Keratinocyte (primary cell): ENCODE data around the gene PKNOX1. TPM values are rescaled to one million over a fixed set of nuclear protein-coding genes. Genes with fewer than 3 reads are reported as not detected.
"Not testable (repeated sequence)": the region's sequence is repeated elsewhere in the genome, so short reads cannot be mapped to it uniquely, and the experiment has no call there.

Experiments used
- DNase-seq: peaks from one replicate; pipeline ENCODE4 v3.0.0-alpha.2; 2011; ENCODE audit warnings: low read depth, missing footprints, low spot score
- FAIRE-seq: peaks from 2 replicates; lab custom pipeline; 2011; peaks lifted over from hg19 to GRCh38; lab: Jason Lieb, UNC
- H2AFZ ChIP-seq: 2 replicates; pipeline ENCODE4 v1.6.0; 2012; ENCODE audit warnings: low read length, control low read depth, inconsistent platforms; ENCODE audit not compliant: control insufficient read depth
- H3K27ac ChIP-seq: 2 replicates; pipeline ENCODE4 v1.5.1; 2011; ENCODE audit warnings: low read length; ENCODE audit not compliant: control insufficient read depth, insufficient read depth
- H3K27me3 ChIP-seq: 3 replicates; pipeline ENCODE4 v1.6.0; 2011; ENCODE audit warnings: low read length; ENCODE audit not compliant: control insufficient read depth, insufficient read depth; ENCODE audit errors: extremely low read depth
- H3K36me3 ChIP-seq, 2 experiments: 2 replicates in 1 of 2; 3 replicates in 1 of 2; pipeline ENCODE4 v1.5.1; 2011; ENCODE audit warnings: low read length in 2 of 2, mild to moderate bottlenecking in 1 of 2; ENCODE audit not compliant: control insufficient read depth in 2 of 2, insufficient read depth in 2 of 2; ENCODE audit errors: extremely low read depth in 1 of 2
- H3K4me1 ChIP-seq: 3 replicates; pipeline ENCODE4 v1.5.1; 2011; ENCODE audit warnings: low read length; ENCODE audit not compliant: control insufficient read depth, insufficient read depth; ENCODE audit errors: extremely low read depth
- H3K4me2 ChIP-seq: 3 replicates; pipeline ENCODE4 v1.6.0; 2011; ENCODE audit warnings: low read depth, low read length; ENCODE audit not compliant: control insufficient read depth, insufficient read depth; ENCODE audit errors: extremely low read depth
- H3K4me3 ChIP-seq, 3 experiments: fragments of 200-600 bp in 1 of 3; sonication (generic) in 1 of 3; 2 replicates in 2 of 3; 3 replicates in 1 of 3; pipeline ENCODE4 v1.5.1; 2011 to 2016; ENCODE audit warnings: low read length in 3 of 3, mild to moderate bottlenecking in 3 of 3, control low read depth in 2 of 3, inconsistent platforms in 1 of 3, low read depth in 1 of 3, mixed read lengths in 1 of 3, mixed run types in 1 of 3, moderate library complexity in 1 of 3; ENCODE audit not compliant: control insufficient read depth in 2 of 3, insufficient read depth in 2 of 3; ENCODE audit errors: extremely low read depth in 1 of 3
- H3K79me2 ChIP-seq: 2 replicates; pipeline ENCODE4 v1.6.0; 2012; ENCODE audit warnings: low read length; ENCODE audit not compliant: control insufficient read depth, insufficient read depth
- H3K9ac ChIP-seq: 3 replicates; pipeline ENCODE4 v1.6.0; 2011; ENCODE audit warnings: low read length; ENCODE audit not compliant: control insufficient read depth, insufficient read depth; ENCODE audit errors: extremely low read depth
- H3K9me1 ChIP-seq: 3 replicates; pipeline ENCODE4 v1.6.0; 2011; ENCODE audit warnings: low read length; ENCODE audit not compliant: control insufficient read depth, insufficient read depth; ENCODE audit errors: extremely low read depth
- H3K9me3 ChIP-seq: 2 replicates; pipeline ENCODE4 v1.5.1; 2012; ENCODE audit warnings: low read depth, low read length; ENCODE audit not compliant: control insufficient read depth
- H4K20me1 ChIP-seq: 3 replicates; pipeline ENCODE4 v1.6.0; 2011; ENCODE audit warnings: low read length; ENCODE audit not compliant: control insufficient read depth, insufficient read depth; ENCODE audit errors: extremely low read depth
- EZH2 ChIP-seq: IDR thresholded peaks from one replicate; pipeline ENCODE4 v1.6.1; 2012; ENCODE audit warnings: inconsistent platforms, mild to moderate bottlenecking, low read length, moderate library complexity
- dilution Hi-C: fragments of 300-500 bp; cut with MboI; formaldehyde crosslinking; loops from one replicate; pipeline ENCODE4 v1.7.0; 2020; ENCODE audit warnings: low sequenced_read_pairs; ENCODE audit not compliant: extremely low pct_ligation_motif_present
- polyA plus RNA-seq, 5 experiments: library from polyadenylated mRNA; depleted of rRNA in 3 of 5; stranded (reverse) in 3 of 5; stranded (forward) in 1 of 5; unstranded in 1 of 5; fragments of >200 nt; gene quantifications; 1 replicate in 1 of 5; 2 replicates in 3 of 5; 3 replicates in 1 of 5; pipeline versions ENCODE4 v1.2.1 to v1.2.3, GENCODE V29; 2011 to 2012; ENCODE audit warnings: missing spikeins in 2 of 5, low read depth in 1 of 5, low replicate concordance in 1 of 5
- TF ChIP-seq, protein P1 (sequence below), 3 experiments: IDR thresholded peaks in 1 of 3; conservative IDR thresholded peaks in 1 of 3; optimal IDR thresholded peaks in 1 of 3; 2 replicates in 2 of 3; 3 replicates in 1 of 3; pipeline versions ENCODE3 to v1.5.1; 2011; ENCODE audit warnings: low read length in 3 of 3, mild to moderate bottlenecking in 3 of 3, moderate library complexity in 2 of 3, control low read depth in 1 of 3, inconsistent platforms in 1 of 3; ENCODE audit not compliant: insufficient read depth in 2 of 3; ENCODE audit errors: extremely low read depth in 1 of 3

Gene PKNOX1
- polyA plus RNA-seq, 1 donor (not counting 4 experiments of a cell fraction or from before 2014, with no cell fraction given): 33.3 TPM

DNA sequence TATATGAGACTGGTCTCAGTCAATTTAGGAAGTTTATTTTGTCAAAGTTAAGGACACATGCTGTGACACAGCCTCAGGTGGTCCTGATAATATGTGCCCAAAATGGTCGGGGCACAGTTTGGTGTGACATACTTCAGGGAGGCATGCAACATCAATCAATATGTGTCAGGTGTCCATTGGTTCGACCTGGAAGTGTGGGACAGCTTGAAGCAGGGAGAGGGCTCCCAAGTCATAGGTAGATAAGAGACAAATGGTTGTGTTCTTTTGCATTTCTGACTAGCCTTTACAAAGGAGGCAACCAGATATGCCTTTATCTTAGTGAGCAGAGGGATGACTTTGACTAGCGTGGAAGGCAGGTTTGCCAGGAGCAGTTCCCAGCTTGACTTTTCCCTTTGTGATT is 44.4 kb upstream of the PKNOX1 start:
- FAIRE-seq (no peak), DNase-seq (no peak)
- Histone ChIP-seq H3K27ac (no peak overlapping the region), H3K4me1 (peaks cover 4% of the 10 kb centered on the region), H3K9me3 (no peaks in the 10 kb centered on the region), H3K36me3 (no peaks in the 10 kb centered on the region), H3K9ac (no peak overlapping the region), H3K79me2 (no peaks in the 10 kb centered on the region), H4K20me1 (no peaks in the 10 kb centered on the region), H3K4me2 (no peak overlapping the region), H3K27me3 (no peaks in the 10 kb centered on the region), H3K9me1 (no peaks in the 10 kb centered on the region), H3K4me3 (no peak overlapping the region), H2AFZ (no peak overlapping the region)
- no peak for TF ChIP-seq EZH2
- TF ChIP-seq, protein P1, sequence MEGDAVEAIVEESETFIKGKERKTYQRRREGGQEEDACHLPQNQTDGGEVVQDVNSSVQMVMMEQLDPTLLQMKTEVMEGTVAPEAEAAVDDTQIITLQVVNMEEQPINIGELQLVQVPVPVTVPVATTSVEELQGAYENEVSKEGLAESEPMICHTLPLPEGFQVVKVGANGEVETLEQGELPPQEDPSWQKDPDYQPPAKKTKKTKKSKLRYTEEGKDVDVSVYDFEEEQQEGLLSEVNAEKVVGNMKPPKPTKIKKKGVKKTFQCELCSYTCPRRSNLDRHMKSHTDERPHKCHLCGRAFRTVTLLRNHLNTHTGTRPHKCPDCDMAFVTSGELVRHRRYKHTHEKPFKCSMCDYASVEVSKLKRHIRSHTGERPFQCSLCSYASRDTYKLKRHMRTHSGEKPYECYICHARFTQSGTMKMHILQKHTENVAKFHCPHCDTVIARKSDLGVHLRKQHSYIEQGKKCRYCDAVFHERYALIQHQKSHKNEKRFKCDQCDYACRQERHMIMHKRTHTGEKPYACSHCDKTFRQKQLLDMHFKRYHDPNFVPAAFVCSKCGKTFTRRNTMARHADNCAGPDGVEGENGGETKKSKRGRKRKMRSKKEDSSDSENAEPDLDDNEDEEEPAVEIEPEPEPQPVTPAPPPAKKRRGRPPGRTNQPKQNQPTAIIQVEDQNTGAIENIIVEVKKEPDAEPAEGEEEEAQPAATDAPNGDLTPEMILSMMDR (optimal IDR thresholded peaks at IDR 0.05 in 1 of 3, IDR thresholded peaks at IDR 0.05 in 1 of 3, conservative IDR thresholded peaks at IDR 0.05 in 1 of 3; ENCODE audit: extremely low read depth in 1 of 3, insufficient read depth in 2 of 3, low read length in 3 of 3): no peak
- dilution Hi-C loops: no loop called here

DNA sequence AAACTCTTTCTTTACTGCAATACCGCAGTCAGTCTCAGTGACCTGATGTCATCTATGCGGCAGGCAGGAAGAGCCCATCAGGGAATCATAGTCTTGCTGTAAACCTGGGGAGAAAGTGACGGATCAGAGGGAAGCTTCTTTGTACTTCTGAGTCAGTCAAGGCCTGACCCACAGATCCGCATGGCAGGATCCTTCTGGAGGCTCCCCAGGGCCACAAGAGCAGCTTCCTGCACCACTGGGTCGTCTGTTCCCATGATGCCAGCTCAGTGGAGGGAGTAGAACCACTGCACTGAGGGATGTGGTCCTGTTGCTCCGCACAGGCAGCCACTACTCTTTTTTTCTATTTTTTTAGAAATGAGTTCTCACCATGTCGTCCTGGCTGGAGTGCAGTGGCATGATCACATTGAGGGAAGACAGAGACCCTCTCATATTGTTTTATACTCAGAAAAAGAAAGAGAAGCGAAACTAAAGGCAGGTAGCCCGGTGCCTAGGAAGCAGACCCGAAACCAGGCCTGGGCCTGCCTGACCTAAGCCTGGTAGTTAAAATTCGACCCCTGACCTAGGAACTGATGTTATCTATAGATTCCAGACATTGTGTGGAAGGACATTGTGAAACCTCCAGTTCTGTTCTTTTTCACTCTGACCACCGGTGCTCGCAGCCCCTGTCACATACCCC is 42.7 kb upstream of the PKNOX1 start:
- FAIRE-seq: no peak
- H3K4me3 ChIP-seq: no peak overlapping the region
- no peaks in the 10 kb centered on the region for H3K27me3 ChIP-seq
- dilution Hi-C loops: no loop called here
- no peak overlapping the region for H3K4me2 ChIP-seq
- no peaks in the 10 kb centered on the region for H3K36me3 ChIP-seq
- no peak for DNase-seq
- H4K20me1 ChIP-seq: no peaks in the 10 kb centered on the region
- no peaks in the 10 kb centered on the region for H3K79me2 ChIP-seq
- no peak overlapping the region for H2AFZ ChIP-seq
- H3K27ac ChIP-seq: no peak overlapping the region
- no peak overlapping the region for H3K9ac ChIP-seq
- TF ChIP-seq, protein P1 (optimal IDR thresholded peaks at IDR 0.05 in 1 of 3, IDR thresholded peaks at IDR 0.05 in 1 of 3, conservative IDR thresholded peaks at IDR 0.05 in 1 of 3; ENCODE audit: extremely low read depth in 1 of 3, insufficient read depth in 2 of 3, low read length in 3 of 3): no peak
- TF ChIP-seq EZH2: no peak
- H3K9me3 ChIP-seq: no peaks in the 10 kb centered on the region
- no peaks in the 10 kb centered on the region for H3K9me1 ChIP-seq
- peaks cover 4% of the 10 kb centered on the region for H3K4me1 ChIP-seq

DNA sequence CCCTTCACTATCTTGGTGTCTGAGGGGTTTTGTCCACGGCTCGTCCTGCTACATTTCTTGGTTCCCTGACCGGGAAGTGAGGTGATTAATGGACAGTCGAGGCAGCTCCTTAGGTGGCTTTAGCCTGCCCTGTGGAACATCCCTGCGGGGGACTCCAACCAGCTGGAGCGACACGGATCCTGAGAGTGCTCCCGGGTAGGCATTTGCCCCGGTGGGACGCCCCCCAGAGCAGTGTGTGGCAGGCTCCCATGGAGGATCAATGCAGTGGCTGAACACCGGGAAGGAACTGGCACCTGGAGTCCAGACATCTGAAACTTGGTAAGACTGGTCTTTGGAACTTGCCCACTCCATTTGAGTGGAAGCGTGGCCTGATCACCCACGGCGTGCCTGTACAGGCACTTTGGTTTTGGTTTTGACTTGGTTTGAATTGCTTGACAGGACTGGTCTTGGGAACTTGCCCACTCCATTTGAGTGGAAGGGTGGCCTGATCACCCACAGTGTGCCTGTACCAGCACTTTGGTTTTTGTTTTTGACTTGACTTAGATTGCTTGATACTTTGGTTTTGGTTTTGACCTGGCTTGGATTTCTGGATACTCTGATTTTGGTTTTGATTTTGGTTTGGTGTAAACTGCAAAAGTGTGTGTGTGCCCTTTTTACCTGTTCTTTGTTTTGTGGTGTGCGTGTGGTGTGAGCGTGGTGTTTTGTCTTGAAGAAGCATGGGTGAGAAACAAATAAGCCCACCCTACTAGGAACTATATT is 41.8 kb upstream of the PKNOX1 start:
- H3K27me3 ChIP-seq, H3K9me1 ChIP-seq, H3K9ac ChIP-seq, dilution Hi-C loops, H4K20me1 ChIP-seq, H3K4me1 ChIP-seq, FAIRE-seq, H3K36me3 ChIP-seq, H2AFZ ChIP-seq, H3K4me3 ChIP-seq, H3K27ac ChIP-seq, DNase-seq, H3K9me3 ChIP-seq, H3K79me2 ChIP-seq: not testable (repeated sequence)
- H3K4me2 ChIP-seq: peak overlapping the region; percentile 5
